GM12878 (cell line): ENCODE measurements around the gene POU6F2. TPM values are rescaled to one million over a fixed set of nuclear protein-coding genes. Genes with fewer than 3 reads are reported as not detected.

Source experiments
- ATAC-seq: fragments of 200-7000 bp; cut with Tn5 transposase; 3 replicates; pipeline ENCODE4 v1.9.1; 2020; ENCODE audit warnings: mild to moderate bottlenecking, moderate library complexity
- BruUV-seq: library from RNA; stranded (reverse); fragments of 400-500 nt; replicated peaks from 2 replicates; lab custom pipeline; 2021; lab: Mats Ljungman, UMichigan
- CTCF ChIA-PET: fragments of 300-600 bp; sonication (Branson Sonifier 250); formaldehyde crosslinking; extraction: SDS; loops from one replicate; lab custom pipeline; 2021; ENCODE audit warnings: inconsistent platforms; lab: Yijun Ruan, JAX
- POLR2A ChIA-PET: fragments of 350-600 bp; formaldehyde crosslinking; extraction: SDS; loops from one replicate; lab custom pipeline; 2021; ENCODE audit warnings: inconsistent platforms; lab: Charles Lee
- RAD21 ChIA-PET: fragments of 300-600 bp; sonication (Branson Sonifier 250); formaldehyde crosslinking; loops from one replicate; lab custom pipeline; 2023; ENCODE audit warnings: antibody characterized with exemption; ENCODE audit not compliant: unreplicated experiment; lab: Charles Lee
- SMC1A ChIA-PET: fragments of 300-600 bp; sonication (Branson Sonifier 250); formaldehyde crosslinking; loops from one replicate; lab custom pipeline; 2023; ENCODE audit not compliant: unreplicated experiment, uncharacterized antibody; lab: Charles Lee
- DNase-seq: peaks from one replicate; pipeline ENCODE4 v3.0.0-alpha.2; 2011; ENCODE audit warnings: low read depth, low spot score
- FAIRE-seq: peaks from 3 replicates; lab custom pipeline; 2011; peaks lifted over from hg19 to GRCh38; lab: Jason Lieb, UNC
- H2AFZ ChIP-seq: 2 replicates; pipeline ENCODE4 v1.6.0; 2011; ENCODE audit warnings: low read depth, low read length, control low read depth; ENCODE audit not compliant: control insufficient read depth
- H3K27ac ChIP-seq: 2 replicates; pipeline ENCODE4 v1.5.1; 2011; ENCODE audit warnings: control low read depth; ENCODE audit not compliant: control insufficient read depth, insufficient read depth
- H3K27me3 ChIP-seq, 2 experiments: replicated peaks in 1 of 2; 2 replicates each; pipeline versions ENCODE4 v1.6.0 to v1.6.1; 2011; ENCODE audit warnings: low read length in 1 of 2; ENCODE audit not compliant: control insufficient read depth in 2 of 2, insufficient read depth in 2 of 2
- H3K36me3 ChIP-seq, 2 experiments: 2 replicates each; pipeline ENCODE4 v1.5.1; 2011; ENCODE audit warnings: low read length in 1 of 2; ENCODE audit not compliant: control insufficient read depth in 2 of 2, insufficient read depth in 2 of 2
- H3K4me1 ChIP-seq: 2 replicates; pipeline ENCODE4 v1.6.1; 2011; ENCODE audit warnings: mild to moderate bottlenecking, low read length, moderate library complexity, mixed read lengths; ENCODE audit not compliant: control insufficient read depth, insufficient read depth
- H3K4me2 ChIP-seq: 2 replicates; pipeline ENCODE4 v1.6.0; 2011; ENCODE audit warnings: control low read depth; ENCODE audit not compliant: control insufficient read depth, insufficient read depth
- H3K4me3 ChIP-seq: fragments of 200-600 bp; sonication (generic); 2 replicates; pipeline ENCODE4 v1.5.1; 2016
- H3K79me2 ChIP-seq: 2 replicates; pipeline ENCODE4 v1.6.0; 2011; ENCODE audit warnings: low read length; ENCODE audit not compliant: control insufficient read depth, insufficient read depth
- H3K9ac ChIP-seq: 2 replicates; pipeline ENCODE4 v1.8.0; 2011; ENCODE audit warnings: low read length, control low read depth, mixed read lengths; ENCODE audit not compliant: control insufficient read depth, insufficient read depth
- H3K9me3 ChIP-seq: replicated peaks from 3 replicates; pipeline ENCODE4 v1.5.1; 2011; ENCODE audit warnings: mild to moderate bottlenecking, low read length; ENCODE audit not compliant: control insufficient read depth, insufficient read depth
- H4K20me1 ChIP-seq: 2 replicates; pipeline ENCODE4 v1.6.0; 2011; ENCODE audit not compliant: control insufficient read depth, insufficient read depth
- BHLHE40 ChIP-seq, 2 experiments: fragments of 450-650 bp in 1 of 2; IDR thresholded peaks; 2 replicates each; pipeline ENCODE4 v1.6.1; 2011 to 2017; ENCODE audit warnings: low read depth in 2 of 2, borderline replicate concordance in 1 of 2, improper control_type of control experiment in 1 of 2, low read length in 1 of 2, mild to moderate bottlenecking in 1 of 2
- CBX5 ChIP-seq: sonication (generic); IDR thresholded peaks from 2 replicates; pipeline ENCODE4 v1.6.1; 2016; ENCODE audit warnings: low read depth, moderate library complexity, mild to moderate bottlenecking, inconsistent platforms
- EED ChIP-seq: sonication (generic); IDR thresholded peaks from 2 replicates; pipeline ENCODE4 v1.6.1; 2016; ENCODE audit warnings: antibody characterized with exemption, low read depth
- JUND ChIP-seq: IDR thresholded peaks from 2 replicates; pipeline ENCODE4 v1.6.1; 2012; ENCODE audit warnings: low read depth, mild to moderate bottlenecking, low read length, improper control_type of control experiment, moderate library complexity
- MLLT1 ChIP-seq: fragments of 450-650 bp; IDR thresholded peaks from 2 replicates; pipeline ENCODE4 v1.6.1; 2016; ENCODE audit warnings: mild to moderate bottlenecking
- MTA2 ChIP-seq: fragments of 450-650 bp; IDR thresholded peaks from 2 replicates; pipeline ENCODE4 v1.6.1; 2016; ENCODE audit warnings: low read depth, mild to moderate bottlenecking, moderate library complexity
- POLR2AphosphoS5 ChIP-seq: IDR thresholded peaks from 2 replicates; pipeline ENCODE4 v1.6.1; 2011; ENCODE audit warnings: mild to moderate bottlenecking, low read length, inconsistent platforms
- RAD51 ChIP-seq: fragments of 450-650 bp; IDR thresholded peaks from 2 replicates; pipeline ENCODE4 v1.6.1; 2016; ENCODE audit warnings: moderate library complexity, mild to moderate bottlenecking, inconsistent platforms
- SP1 ChIP-seq: IDR thresholded peaks from one replicate; pipeline ENCODE4 v1.6.1; 2011; ENCODE audit warnings: low read depth, low read length
- SREBF2 ChIP-seq: IDR thresholded peaks from 2 replicates; pipeline ENCODE4 v1.6.1; 2012; ENCODE audit warnings: mild to moderate bottlenecking, low read length
- SUZ12 ChIP-seq: fragments of 200-600 bp; sonication (generic); IDR thresholded peaks from one replicate; pipeline ENCODE4 v1.6.1; 2018; ENCODE audit warnings: antibody characterized with exemption, mild to moderate bottlenecking; ENCODE audit not compliant: unreplicated experiment
- TBL1XR1 ChIP-seq: IDR thresholded peaks from 2 replicates; pipeline ENCODE4 v1.6.1; 2012; ENCODE audit warnings: low read depth, low read length, improper control_type of control experiment
- ZBTB40 ChIP-seq: fragments of 450-650 bp; IDR thresholded peaks from 2 replicates; pipeline ENCODE4 v1.6.1; 2016; ENCODE audit warnings: mild to moderate bottlenecking, moderate library complexity, borderline replicate concordance
- WGBS: methylation state at CpG from one replicate; pipeline ENCODE4 v1.1.6; 2016; ENCODE audit warnings: low lambda C conversion rate; ENCODE audit not compliant: insufficient replicate concordance, insufficient coverage; ENCODE audit errors: missing lambda C conversion rate; 5-methylcytosine and 5-hydroxymethylcytosine counted together
- in situ Hi-C: fragments of 300-500 bp; cut with MboI; formaldehyde crosslinking; loops from 9 replicates; pipeline ENCODE4 v1.14.3; 2018; ENCODE audit warnings: mixed read lengths
- intact Hi-C: fragments of 100-400 bp; cut with micrococcal nuclease; formaldehyde crosslinking; loops from one replicate; pipeline ENCODE4 v1.14.2; 2022; ENCODE audit not compliant: unreplicated experiment
- polyA plus RNA-seq, 11 experiments: library from polyadenylated mRNA; depleted of rRNA in 4 of 11; unstranded in 6 of 11; stranded (reverse) in 5 of 11; fragments of >200 nt; fragmentation: Nextera tagmentation in 4 of 11; fragmentation: Illumina TruSeq in 1 of 11; extraction: Ambion mirVana in 4 of 11; extraction: Trizol in 1 of 11; gene quantifications; 1 replicate in 1 of 11; 2 replicates in 10 of 11; pipeline versions ENCODE4 v1.2.1 to v1.2.3, GENCODE V29; 2011 to 2016; ENCODE audit warnings: inconsistent platforms in 2 of 11, missing spikeins in 2 of 11, low read depth in 1 of 11
- total RNA-seq, 4 experiments: library from RNA; depleted of rRNA in 3 of 4; stranded (reverse); fragments of >200 nt in 3 of 4; fragmentation: Illumina TruSeq in 1 of 4; extraction: Trizol in 1 of 4; gene quantifications; 2 replicates each; pipeline versions ENCODE4 v1.2.1 to v1.2.3, GENCODE V29; 2013 to 2021
- TF ChIP-seq, protein P1 (sequence below): IDR thresholded peaks from 2 replicates; pipeline ENCODE4 v1.6.1; 2012; ENCODE audit warnings: low read depth, low read length, improper control_type of control experiment
- TF ChIP-seq, protein P2 (sequence below): fragments of 450-650 bp; formaldehyde crosslinking; IDR thresholded peaks from 2 replicates; pipeline ENCODE4 v1.4.0; 2020; ENCODE audit warnings: mild to moderate bottlenecking, moderate library complexity

POU6F2 gene
- total and polyA plus RNA-seq, 10 of the 15 experiments (the other 5 are each of a cell fraction or from before 2014, with no cell fraction given): 0.10 TPM; not detected in 9

DNA sequence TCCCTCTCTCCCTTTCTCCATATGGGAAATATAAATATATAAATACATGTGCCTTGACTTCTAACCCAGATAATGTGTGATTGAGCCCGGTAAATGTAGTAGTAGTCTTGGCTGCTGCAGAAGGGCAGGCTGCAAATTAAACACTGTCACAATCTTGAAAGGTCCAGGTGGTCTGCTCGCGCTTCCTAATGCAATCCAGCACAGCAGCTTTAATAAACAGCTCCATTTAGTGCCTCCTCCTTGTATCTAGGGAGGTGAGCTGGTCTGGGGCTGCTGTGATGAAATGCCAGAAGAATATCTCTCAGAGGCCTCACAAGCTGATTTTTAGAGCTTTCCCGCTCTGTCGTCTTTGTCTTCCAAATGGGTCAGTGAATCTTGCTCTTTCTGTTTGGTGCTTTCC is 782 bp downstream of the POU6F2 start (continued):
- TF ChIP-seq MLLT1 (no peak), SP1 (no peak), MTA2 (no peak), SREBF2 (no peak), POLR2AphosphoS5 (no peak)
- TF ChIP-seq, protein P1, sequence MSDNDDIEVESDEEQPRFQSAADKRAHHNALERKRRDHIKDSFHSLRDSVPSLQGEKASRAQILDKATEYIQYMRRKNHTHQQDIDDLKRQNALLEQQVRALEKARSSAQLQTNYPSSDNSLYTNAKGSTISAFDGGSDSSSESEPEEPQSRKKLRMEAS: no peak

DNA sequence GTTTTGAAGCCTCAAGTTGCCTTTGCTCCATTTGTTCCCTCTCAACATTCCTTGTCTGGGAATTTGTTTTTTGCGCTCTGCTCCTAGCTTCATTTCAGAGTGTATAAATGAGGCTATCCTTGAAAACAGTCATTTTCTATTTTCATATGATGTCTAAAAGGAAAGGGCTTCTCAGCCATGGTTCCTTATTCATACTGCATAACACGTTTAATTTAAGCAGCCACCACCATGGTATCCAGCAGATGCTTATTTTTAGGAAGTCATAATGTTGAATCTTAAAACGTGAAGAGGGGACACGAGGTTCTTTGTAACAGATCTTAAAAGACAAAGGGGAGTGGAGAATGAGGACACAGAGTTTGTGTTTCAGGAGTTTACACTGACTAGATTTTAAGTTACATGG is 14.5 kb downstream of the POU6F2 start:
- Histone ChIP-seq H3K4me2 (no peak overlapping the region), H3K4me1 (no peaks in the 10 kb centered on the region), H3K9ac (no peak overlapping the region), H3K4me3 (no peak overlapping the region), H2AFZ (no peak overlapping the region), H3K27me3 (peaks cover 2 to 5% of the 10 kb centered on the region in 2 experiments; a peak in 3 of 4 replicates), H3K27ac (no peak overlapping the region), H3K36me3 (no peaks in the 10 kb centered on the region), H3K9me3 (no peaks in the 10 kb centered on the region), H4K20me1 (no peaks in the 10 kb centered on the region), H3K79me2 (no peaks in the 10 kb centered on the region)
- ChIA-PET SMC1A (no interaction called here), CTCF (no interaction called here), POLR2A (no interaction called here), RAD21 (no interaction called here)
- in situ Hi-C loops (no loop called here), intact Hi-C loops (no loop called here)
- BruUV-seq: no TSS peak
- ATAC-seq (no peak), DNase-seq (no peak), FAIRE-seq (no peak)
- 24% methylated on average over 4 of the region's 4 CpGs for WGBS
- TF ChIP-seq SUZ12 (no peak), EED (no peak), BHLHE40 (IDR thresholded peaks at IDR 0.05; ENCODE audit: borderline replicate concordance in 1 of 2, low read depth in 2 of 2, low read length in 1 of 2) (no peak), TBL1XR1 (no peak), JUND (no peak), ZBTB40 (no peak), CBX5 (no peak), RAD51 (no peak)
- TF ChIP-seq, protein P2, sequence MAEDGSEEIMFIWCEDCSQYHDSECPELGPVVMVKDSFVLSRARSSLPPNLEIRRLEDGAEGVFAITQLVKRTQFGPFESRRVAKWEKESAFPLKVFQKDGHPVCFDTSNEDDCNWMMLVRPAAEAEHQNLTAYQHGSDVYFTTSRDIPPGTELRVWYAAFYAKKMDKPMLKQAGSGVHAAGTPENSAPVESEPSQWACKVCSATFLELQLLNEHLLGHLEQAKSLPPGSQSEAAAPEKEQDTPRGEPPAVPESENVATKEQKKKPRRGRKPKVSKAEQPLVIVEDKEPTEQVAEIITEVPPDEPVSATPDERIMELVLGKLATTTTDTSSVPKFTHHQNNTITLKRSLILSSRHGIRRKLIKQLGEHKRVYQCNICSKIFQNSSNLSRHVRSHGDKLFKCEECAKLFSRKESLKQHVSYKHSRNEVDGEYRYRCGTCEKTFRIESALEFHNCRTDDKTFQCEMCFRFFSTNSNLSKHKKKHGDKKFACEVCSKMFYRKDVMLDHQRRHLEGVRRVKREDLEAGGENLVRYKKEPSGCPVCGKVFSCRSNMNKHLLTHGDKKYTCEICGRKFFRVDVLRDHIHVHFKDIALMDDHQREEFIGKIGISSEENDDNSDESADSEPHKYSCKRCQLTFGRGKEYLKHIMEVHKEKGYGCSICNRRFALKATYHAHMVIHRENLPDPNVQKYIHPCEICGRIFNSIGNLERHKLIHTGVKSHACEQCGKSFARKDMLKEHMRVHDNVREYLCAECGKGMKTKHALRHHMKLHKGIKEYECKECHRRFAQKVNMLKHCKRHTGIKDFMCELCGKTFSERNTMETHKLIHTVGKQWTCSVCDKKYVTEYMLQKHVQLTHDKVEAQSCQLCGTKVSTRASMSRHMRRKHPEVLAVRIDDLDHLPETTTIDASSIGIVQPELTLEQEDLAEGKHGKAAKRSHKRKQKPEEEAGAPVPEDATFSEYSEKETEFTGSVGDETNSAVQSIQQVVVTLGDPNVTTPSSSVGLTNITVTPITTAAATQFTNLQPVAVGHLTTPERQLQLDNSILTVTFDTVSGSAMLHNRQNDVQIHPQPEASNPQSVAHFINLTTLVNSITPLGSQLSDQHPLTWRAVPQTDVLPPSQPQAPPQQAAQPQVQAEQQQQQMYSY (CRISPR knock-in tag): no peak
